ENCODE data around the gene STUM. TPM values are rescaled to one million over a fixed set of nuclear protein-coding genes. Genes with fewer than 3 reads are reported as not detected.

STUM gene
- total and polyA plus RNA-seq, 2 of the 8 experiments (the other 6 are each of a cell fraction or from before 2014, with no cell fraction given): 0.76 to 1.2 TPM

DNA sequence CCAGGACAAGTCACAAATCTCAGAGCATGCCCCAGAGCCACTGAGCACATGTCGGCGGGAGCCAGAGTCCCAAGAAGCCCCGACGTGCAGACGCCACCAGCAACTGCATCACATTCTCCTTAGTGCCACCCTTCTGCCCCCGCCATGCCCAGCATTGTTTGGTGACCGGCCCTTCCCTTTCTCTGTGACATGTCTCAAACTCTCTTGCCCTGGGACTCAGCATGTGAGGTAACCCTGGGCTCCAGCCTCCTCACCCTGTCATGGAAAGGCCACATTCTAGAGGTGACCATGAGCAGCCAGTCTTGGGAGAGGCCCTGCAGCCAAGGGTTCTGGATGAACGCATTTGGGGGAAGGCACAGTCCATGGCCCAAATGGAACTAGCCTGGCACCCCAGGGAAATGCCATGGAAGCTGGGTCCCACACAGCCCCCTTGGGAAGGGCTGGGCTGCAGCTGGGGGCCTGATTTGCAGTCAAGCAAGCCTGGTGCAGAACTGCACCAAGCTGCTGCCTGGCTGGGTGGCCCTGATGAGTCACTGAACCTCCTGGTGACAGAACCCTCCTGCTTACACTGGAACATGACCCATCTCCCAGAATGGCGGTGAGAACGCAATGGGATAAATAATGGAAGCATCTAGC lies 96.1 kb downstream of the STUM start (continued):
- TF ChIP-seq SP1 (IDR thresholded peaks at IDR 0.05; ENCODE audit: low read depth, low read length) (no peak), MAFK (IDR thresholded peaks at IDR 0.05; ENCODE audit: low read depth, low read length) (no peak)

Data from H1 (cell line).